Measurements from ENCODE around the gene SMCO4. TPM values are rescaled to one million over a fixed set of nuclear protein-coding genes. Genes with fewer than 3 reads are reported as not detected.

SMCO4 gene
- total RNA-seq, 4 donors from 2014 or later: 6.7 to 71.1 (median 13.5) TPM

DNA sequence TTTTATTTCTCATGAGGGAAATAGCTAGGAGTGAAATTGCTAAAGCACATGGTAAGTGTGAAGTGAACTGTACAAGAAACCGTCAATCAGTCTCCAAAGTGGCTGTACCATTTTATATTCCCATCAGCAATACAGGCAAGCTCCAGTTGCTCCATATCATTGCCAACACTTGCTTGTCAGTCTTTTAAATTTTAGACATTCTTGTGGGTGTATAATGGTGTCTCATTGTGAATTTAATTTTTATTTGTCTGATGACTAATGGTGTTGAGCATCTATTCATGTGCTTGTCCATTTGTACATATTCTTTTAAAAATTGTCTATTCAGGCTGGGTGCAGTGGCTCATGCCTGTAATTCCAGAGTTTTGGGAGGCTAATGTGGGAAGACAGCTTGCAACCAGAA is 34.1 kb upstream of the SMCO4 start:
- TF ChIP-seq, protein P1, sequence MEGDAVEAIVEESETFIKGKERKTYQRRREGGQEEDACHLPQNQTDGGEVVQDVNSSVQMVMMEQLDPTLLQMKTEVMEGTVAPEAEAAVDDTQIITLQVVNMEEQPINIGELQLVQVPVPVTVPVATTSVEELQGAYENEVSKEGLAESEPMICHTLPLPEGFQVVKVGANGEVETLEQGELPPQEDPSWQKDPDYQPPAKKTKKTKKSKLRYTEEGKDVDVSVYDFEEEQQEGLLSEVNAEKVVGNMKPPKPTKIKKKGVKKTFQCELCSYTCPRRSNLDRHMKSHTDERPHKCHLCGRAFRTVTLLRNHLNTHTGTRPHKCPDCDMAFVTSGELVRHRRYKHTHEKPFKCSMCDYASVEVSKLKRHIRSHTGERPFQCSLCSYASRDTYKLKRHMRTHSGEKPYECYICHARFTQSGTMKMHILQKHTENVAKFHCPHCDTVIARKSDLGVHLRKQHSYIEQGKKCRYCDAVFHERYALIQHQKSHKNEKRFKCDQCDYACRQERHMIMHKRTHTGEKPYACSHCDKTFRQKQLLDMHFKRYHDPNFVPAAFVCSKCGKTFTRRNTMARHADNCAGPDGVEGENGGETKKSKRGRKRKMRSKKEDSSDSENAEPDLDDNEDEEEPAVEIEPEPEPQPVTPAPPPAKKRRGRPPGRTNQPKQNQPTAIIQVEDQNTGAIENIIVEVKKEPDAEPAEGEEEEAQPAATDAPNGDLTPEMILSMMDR (IDR thresholded peaks at IDR 0.05; ENCODE audit: low read depth): no peak

DNA sequence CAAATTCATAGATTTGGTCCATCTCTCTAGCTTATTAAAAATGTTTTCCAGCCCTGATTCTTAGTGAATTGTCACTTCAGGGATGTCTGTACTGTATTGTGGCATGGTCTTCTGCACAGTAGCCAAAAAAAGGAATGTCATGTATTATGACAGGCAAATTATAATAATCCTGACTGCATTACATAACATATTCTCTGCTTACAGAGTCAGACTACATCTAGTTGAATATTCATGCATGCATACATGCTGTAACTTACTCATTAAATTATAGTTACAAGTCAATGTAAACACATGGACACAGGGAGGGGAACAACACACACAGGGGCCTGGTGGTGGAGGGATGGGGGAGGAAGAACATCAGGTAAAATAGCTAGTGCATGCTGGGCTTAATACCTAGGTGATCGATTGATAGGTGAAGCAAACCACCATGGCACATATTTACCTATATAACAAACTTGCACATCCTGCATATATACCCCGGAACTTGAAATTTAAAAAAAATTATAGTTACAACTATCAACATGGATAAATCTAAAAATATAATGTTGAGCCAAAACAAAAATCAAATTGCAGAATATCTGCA is 31.5 kb upstream of the SMCO4 start:
- TF ChIP-seq, protein P1 (IDR thresholded peaks at IDR 0.05; ENCODE audit: low read depth): no peak

DNA sequence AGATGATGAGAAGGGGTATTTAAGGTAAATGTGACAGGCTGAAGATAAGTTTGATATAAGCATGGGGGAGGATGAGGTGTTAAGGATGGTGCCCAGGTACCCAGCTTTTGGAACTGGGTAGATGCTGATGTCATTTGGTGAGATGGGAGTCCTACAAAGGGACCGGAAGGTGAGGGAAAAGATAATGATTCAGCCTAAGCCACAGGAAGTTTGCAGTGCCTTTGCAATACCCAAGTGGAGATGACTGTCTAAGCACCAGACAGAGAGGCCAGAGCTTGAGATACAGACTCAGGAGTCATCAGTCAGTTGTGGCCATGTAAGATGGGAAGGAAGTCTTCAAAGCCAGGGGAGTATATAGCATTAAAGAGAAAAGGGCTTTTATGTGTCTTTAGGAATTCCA is 30.0 kb upstream of the SMCO4 start:
- TF ChIP-seq, protein P1 (IDR thresholded peaks at IDR 0.05; ENCODE audit: low read depth): no peak

DNA sequence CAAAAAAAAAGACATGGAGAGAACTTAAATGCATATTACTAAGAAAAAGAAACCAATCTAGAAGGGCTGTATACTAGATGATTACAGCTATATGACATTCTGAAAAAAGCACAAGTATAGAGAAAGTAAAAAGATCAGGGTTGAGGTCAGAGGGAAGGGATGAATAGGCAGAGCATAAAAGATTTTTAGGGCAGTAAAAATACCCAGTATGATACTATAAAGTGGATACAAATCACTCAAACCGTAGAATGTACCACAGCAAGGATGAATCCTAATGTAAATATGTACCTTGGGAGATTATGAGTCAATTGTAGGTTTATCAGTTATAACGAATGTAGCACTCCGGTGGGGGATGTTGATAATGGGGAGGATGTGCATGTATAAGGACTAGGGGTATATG is 29.4 kb upstream of the SMCO4 start:
- TF ChIP-seq, protein P1 (IDR thresholded peaks at IDR 0.05; ENCODE audit: low read depth): no peak

DNA sequence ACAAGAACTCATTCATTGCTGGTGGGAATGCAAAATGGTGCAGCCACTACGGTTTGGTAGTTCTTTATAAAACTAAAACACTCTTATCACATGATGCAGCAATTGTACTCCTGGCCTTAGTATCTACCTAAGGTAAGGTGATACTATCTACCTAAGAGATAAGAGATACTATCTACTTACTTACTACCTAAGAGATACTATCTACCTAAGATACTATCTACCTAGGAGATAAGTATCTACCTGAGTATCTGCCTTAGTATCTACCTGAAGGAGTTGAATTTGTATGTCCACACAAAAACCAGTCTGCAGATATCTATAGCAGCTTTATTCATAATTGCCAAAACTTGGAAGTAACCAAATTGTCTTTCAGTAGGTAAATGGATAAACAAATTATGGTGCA is 29.0 kb upstream of the SMCO4 start:
- TF ChIP-seq, protein P1 (IDR thresholded peaks at IDR 0.05; ENCODE audit: low read depth): no peak

DNA sequence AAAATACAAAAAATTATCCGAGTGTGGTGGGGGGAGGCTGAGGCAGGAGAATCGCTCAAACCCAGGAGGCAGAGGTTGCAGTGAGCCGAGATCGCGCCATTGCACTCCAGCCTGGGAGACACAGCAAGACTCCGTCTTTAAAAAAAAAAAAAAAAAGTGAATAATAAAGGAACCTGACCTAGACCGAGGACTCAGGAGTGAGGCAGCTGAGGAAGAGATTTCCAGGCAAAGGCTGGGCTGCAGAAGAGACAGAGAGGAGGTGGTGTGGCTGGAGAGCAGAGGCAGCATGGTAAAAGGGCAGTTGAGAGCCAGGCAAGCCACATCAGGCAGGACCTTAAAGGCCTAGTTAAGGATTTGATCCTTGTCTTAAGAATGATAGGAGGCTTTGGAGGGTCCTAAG is 28.4 kb upstream of the SMCO4 start:
- TF ChIP-seq, protein P1 (IDR thresholded peaks at IDR 0.05; ENCODE audit: low read depth): no peak

DNA sequence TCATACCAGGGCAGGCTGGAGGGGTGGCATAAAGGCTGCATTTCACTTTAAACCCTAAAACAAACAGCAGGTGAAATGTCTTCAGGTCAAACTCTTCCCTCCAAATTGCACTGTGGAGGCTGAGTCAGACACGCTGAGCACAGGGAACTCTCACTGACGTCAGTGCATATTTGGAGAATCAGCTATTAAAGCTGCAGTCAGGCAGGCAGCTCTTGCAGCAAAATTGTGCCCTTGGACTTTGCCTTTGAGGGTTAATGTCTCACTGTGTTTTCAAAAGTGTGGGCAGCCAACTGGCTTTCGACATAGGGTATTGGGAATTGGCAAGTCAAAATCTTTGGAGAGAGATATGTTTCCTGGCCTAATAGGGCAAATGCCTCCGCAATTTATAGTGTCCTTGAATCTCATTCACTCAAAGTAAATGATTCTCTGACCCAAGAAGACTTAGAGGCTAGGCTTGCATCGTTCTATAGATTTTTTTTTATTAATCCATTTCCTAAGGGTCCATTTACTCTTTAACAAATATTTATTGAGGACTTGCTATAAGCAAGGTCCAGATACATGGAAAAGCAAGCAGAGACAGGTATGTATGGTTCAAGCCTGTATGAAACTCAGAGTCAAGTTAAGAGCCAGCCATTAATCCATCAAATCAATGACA is 27.7 kb upstream of the SMCO4 start:
- TF ChIP-seq, protein P1 (IDR thresholded peaks at IDR 0.05; ENCODE audit: low read depth): no peak

Measured in subcutaneous adipose tissue (tissue), 4 donors.